IMR-90 (cell line): ENCODE data around the gene RAD21L1. TPM values are rescaled to one million over a fixed set of nuclear protein-coding genes. Genes with fewer than 3 reads are reported as not detected.

Experiments
- ATAC-seq: fragments of 200-7000 bp; cut with Tn5 transposase; 2 replicates; pipeline ENCODE4 v1.9.1; 2020; ENCODE audit warnings: low read depth, mild to moderate bottlenecking, moderate library complexity
- BruUV-seq: library from RNA; stranded (reverse); fragments of 400-500 nt; replicated peaks from 2 replicates; lab custom pipeline; 2021; lab: Mats Ljungman, UMichigan
- CTCF ChIA-PET: fragments of 300-600 bp; formaldehyde crosslinking; extraction: SDS; loops from one replicate; lab custom pipeline; 2021; ENCODE audit warnings: antibody characterized with exemption; lab: Yijun Ruan, JAX
- POLR2A ChIA-PET: fragments of 300-600 bp; sonication (Branson Sonifier 250); formaldehyde crosslinking; loops from one replicate; lab custom pipeline; 2022; ENCODE audit warnings: antibody characterized with exemption; ENCODE audit not compliant: unreplicated experiment; lab: Charles Lee
- DNase-seq: peaks from one replicate; pipeline ENCODE4 v3.0.0; 2013
- H2AFZ ChIP-seq: replicated peaks from 2 replicates; pipeline ENCODE3; 2013; ENCODE audit warnings: low read length, mild to moderate bottlenecking; ENCODE audit not compliant: poor library complexity
- H2AK5ac ChIP-seq: 2 replicates; pipeline ENCODE4 v1.6.1; 2013; ENCODE audit warnings: low read depth, low read length, inconsistent platforms
- H2AK9ac ChIP-seq: replicated peaks from 2 replicates; pipeline ENCODE3; 2013; ENCODE audit warnings: mild to moderate bottlenecking, low read depth, low read length, moderate library complexity; ENCODE audit not compliant: poor library complexity
- H2BK120ac ChIP-seq: 2 replicates; pipeline ENCODE4 v1.6.1; 2013; ENCODE audit warnings: low read depth, low read length, inconsistent platforms
- H2BK15ac ChIP-seq: 3 replicates; pipeline ENCODE4 v1.6.1; 2013; ENCODE audit warnings: low read depth, low read length, inconsistent platforms
- H2BK20ac ChIP-seq: 2 replicates; pipeline ENCODE4 v1.6.1; 2013; ENCODE audit warnings: low read depth, mild to moderate bottlenecking, inconsistent platforms, low read length, moderate library complexity
- H2BK5ac ChIP-seq: 2 replicates; pipeline ENCODE4 v1.6.1; 2013; ENCODE audit warnings: mild to moderate bottlenecking, low read depth, low read length, inconsistent platforms; ENCODE audit not compliant: poor library complexity, severe bottlenecking
- H3K14ac ChIP-seq: replicated peaks from 2 replicates; pipeline ENCODE4 v1.6.1; 2013; ENCODE audit warnings: low read depth, low read length, inconsistent platforms
- H3K18ac ChIP-seq: 2 replicates; pipeline ENCODE4 v1.6.1; 2013; ENCODE audit warnings: low read depth, low read length, control low read depth
- H3K23ac ChIP-seq: 2 replicates; pipeline ENCODE4 v1.6.1; 2013; ENCODE audit warnings: low read depth, low read length, inconsistent platforms
- H3K27ac ChIP-seq: 2 replicates; pipeline ENCODE4 v1.5.1; 2013; ENCODE audit warnings: mild to moderate bottlenecking, control low read depth, low read length; ENCODE audit not compliant: insufficient read depth
- H3K27me3 ChIP-seq: 2 replicates; pipeline ENCODE4 v1.6.1; 2013; ENCODE audit warnings: low read length; ENCODE audit not compliant: control insufficient read depth, insufficient read depth
- H3K36me3 ChIP-seq: 2 replicates; pipeline ENCODE4 v1.6.1; 2013; ENCODE audit warnings: low read length, mixed read lengths; ENCODE audit not compliant: control insufficient read depth, insufficient read depth
- H3K4ac ChIP-seq: 2 replicates; pipeline ENCODE4 v1.6.1; 2013; ENCODE audit warnings: low read depth, low read length, inconsistent platforms
- H3K4me1 ChIP-seq: 2 replicates; pipeline ENCODE4 v1.6.1; 2013; ENCODE audit warnings: low read length, mixed read lengths; ENCODE audit not compliant: control insufficient read depth, insufficient read depth
- H3K4me2 ChIP-seq: 2 replicates; pipeline ENCODE4 v1.6.1; 2013; ENCODE audit warnings: low read depth, mild to moderate bottlenecking, control low read depth, low read length, moderate library complexity
- H3K4me3 ChIP-seq: 2 replicates; pipeline ENCODE4 v1.5.1; 2013; ENCODE audit warnings: low read depth, mild to moderate bottlenecking, control low read depth, low read length, moderate library complexity; ENCODE audit not compliant: insufficient read depth
- H3K56ac ChIP-seq: 2 replicates; pipeline ENCODE4 v1.6.1; 2013; ENCODE audit warnings: low read length, inconsistent platforms; ENCODE audit not compliant: insufficient read depth; ENCODE audit errors: extremely low read depth
- H3K79me1 ChIP-seq, 2 experiments: 2 replicates each; pipeline ENCODE4 v1.6.1; 2013; ENCODE audit warnings: low read length in 2 of 2, inconsistent platforms in 1 of 2, low read depth in 1 of 2
- H3K9ac ChIP-seq: 2 replicates; pipeline ENCODE4 v1.6.1; 2013; ENCODE audit warnings: low read depth, low read length, control low read depth
- H3K9me1 ChIP-seq: 2 replicates; pipeline ENCODE4 v1.6.1; 2013; ENCODE audit warnings: low read length, inconsistent platforms; ENCODE audit not compliant: insufficient read depth
- H3K9me3 ChIP-seq: 2 replicates; pipeline ENCODE4 v1.6.1; 2013; ENCODE audit warnings: low read length; ENCODE audit not compliant: control insufficient read depth, insufficient read depth
- H4K20me1 ChIP-seq: 2 replicates; pipeline ENCODE4 v1.6.1; 2013; ENCODE audit warnings: low read length, inconsistent platforms; ENCODE audit not compliant: insufficient read depth
- H4K5ac ChIP-seq: 2 replicates; pipeline ENCODE4 v1.6.1; 2013; ENCODE audit warnings: mild to moderate bottlenecking, low read depth, low read length, control low read depth
- H4K8ac ChIP-seq, 2 experiments: 2 replicates each; pipeline ENCODE4 v1.6.1; 2013; ENCODE audit warnings: low read depth in 2 of 2, low read length in 2 of 2, control low read depth in 1 of 2, inconsistent platforms in 1 of 2
- H4K91ac ChIP-seq: 2 replicates; pipeline ENCODE4 v1.6.1; 2013; ENCODE audit warnings: low read depth, low read length, inconsistent platforms; ENCODE audit not compliant: insufficient read depth
- FOS ChIP-seq: fragments of 150-350 bp; IDR thresholded peaks from 2 replicates; pipeline ENCODE4 v1.6.1; 2016; ENCODE audit warnings: low read depth, low read length
- NFE2L2 ChIP-seq: fragments of 150-350 bp; IDR thresholded peaks from 2 replicates; pipeline ENCODE4 v1.6.1; 2016; ENCODE audit warnings: low read depth, mild to moderate bottlenecking, low read length
- SMC3 ChIP-seq: fragments of 150-350 bp; IDR thresholded peaks from 2 replicates; pipeline ENCODE4 v1.6.1; 2016; ENCODE audit warnings: low read depth, mild to moderate bottlenecking, antibody characterized with exemption, low read length, moderate library complexity
- WGBS, 2 experiments: methylation state at CpG; one replicate each; pipeline versions ENCODE4 v1.1.5 to v1.1.7; 2013; ENCODE audit warnings: missing lambda C conversion rate in 2 of 2; ENCODE audit not compliant: insufficient read length in 1 of 2; ENCODE audit errors: extremely low coverage in 2 of 2; 5-methylcytosine and 5-hydroxymethylcytosine counted together
- dilution Hi-C: fragments of 300-500 bp; cut with HindIII; formaldehyde crosslinking; loops from one replicate; pipeline ENCODE4 v1.14.3; 2018; ENCODE audit warnings: low sequenced_read_pairs; ENCODE audit not compliant: unreplicated experiment
- in situ Hi-C: fragments of 300-500 bp; cut with MboI; formaldehyde crosslinking; loops from 3 replicates; pipeline ENCODE4 v1.14.3; 2019; ENCODE audit warnings: low sequenced_read_pairs, inconsistent platforms, mixed read lengths
- intact Hi-C: fragments of 100-400 bp; cut with micrococcal nuclease; formaldehyde crosslinking; loops from 2 replicates; pipeline ENCODE4 v1.10.0; 2022
- polyA plus RNA-seq, 3 experiments: library from polyadenylated mRNA; depleted of rRNA; stranded (reverse); fragments of >200 nt; gene quantifications; 2 replicates each; pipeline ENCODE4 v1.2.3, GENCODE V29; 2012; ENCODE audit warnings: low replicate concordance in 1 of 3
- total RNA-seq: library from RNA; depleted of rRNA; stranded (reverse); fragments of >200 nt; gene quantifications from 2 replicates; pipeline ENCODE4 v1.2.3, GENCODE V29; 2012
- TF ChIP-seq, protein P1 (sequence below): conservative IDR thresholded peaks from 2 replicates; pipeline ENCODE4 v1.5.1; 2012; ENCODE audit warnings: mild to moderate bottlenecking, low read depth, low read length, improper control_type of control experiment

Gene RAD21L1
- total and polyA plus RNA-seq, 2 of the 4 experiments (the other 2 are of a cell fraction) = not detected

DNA sequence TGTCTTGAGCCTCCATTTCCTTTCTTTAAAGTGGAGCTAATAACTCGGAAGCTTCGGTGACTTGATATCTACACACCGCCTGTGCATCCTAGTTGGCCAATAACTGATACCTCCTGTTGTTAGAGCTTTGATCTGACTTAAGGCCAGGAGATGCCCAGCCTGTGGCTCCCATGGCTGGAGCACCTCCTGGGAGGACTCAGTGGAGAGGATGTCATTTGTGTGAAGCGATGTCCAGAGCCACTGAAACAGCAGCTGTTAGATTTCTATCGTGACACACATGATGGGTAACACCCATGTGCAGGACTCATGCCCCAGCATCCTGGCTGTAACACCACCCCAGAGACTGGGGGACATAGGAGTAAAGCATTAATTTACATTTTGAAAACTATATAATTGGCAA is 72.3 kb downstream of the RAD21L1 start:
- no peak for TF ChIP-seq NFE2L2
- no peak for TF ChIP-seq FOS
- TF ChIP-seq SMC3 = no peak
- TF ChIP-seq, protein P1, sequence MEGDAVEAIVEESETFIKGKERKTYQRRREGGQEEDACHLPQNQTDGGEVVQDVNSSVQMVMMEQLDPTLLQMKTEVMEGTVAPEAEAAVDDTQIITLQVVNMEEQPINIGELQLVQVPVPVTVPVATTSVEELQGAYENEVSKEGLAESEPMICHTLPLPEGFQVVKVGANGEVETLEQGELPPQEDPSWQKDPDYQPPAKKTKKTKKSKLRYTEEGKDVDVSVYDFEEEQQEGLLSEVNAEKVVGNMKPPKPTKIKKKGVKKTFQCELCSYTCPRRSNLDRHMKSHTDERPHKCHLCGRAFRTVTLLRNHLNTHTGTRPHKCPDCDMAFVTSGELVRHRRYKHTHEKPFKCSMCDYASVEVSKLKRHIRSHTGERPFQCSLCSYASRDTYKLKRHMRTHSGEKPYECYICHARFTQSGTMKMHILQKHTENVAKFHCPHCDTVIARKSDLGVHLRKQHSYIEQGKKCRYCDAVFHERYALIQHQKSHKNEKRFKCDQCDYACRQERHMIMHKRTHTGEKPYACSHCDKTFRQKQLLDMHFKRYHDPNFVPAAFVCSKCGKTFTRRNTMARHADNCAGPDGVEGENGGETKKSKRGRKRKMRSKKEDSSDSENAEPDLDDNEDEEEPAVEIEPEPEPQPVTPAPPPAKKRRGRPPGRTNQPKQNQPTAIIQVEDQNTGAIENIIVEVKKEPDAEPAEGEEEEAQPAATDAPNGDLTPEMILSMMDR = no peak
- Histone ChIP-seq H4K5ac (no peak overlapping the region), H2AFZ (no peak overlapping the region), H3K4me1 (peaks cover 8% of the 10 kb centered on the region), H2BK120ac (no peak overlapping the region), H4K91ac (no peak overlapping the region), H3K4me2 (no peak overlapping the region), H3K23ac (no peak overlapping the region), H2BK15ac (no peak overlapping the region), H2AK5ac (no peak overlapping the region), H3K18ac (no peak overlapping the region), H3K9me1 (peaks cover 41% of the 10 kb centered on the region), H4K8ac (no peak overlapping the region), H3K9me3 (no peaks in the 10 kb centered on the region), H3K9ac (no peak overlapping the region), H3K4me3 (no peak overlapping the region), H2AK9ac (no peak overlapping the region), H4K20me1 (peaks cover 9% of the 10 kb centered on the region; the same call in 1 of the 2 replicates), H3K36me3 (peaks cover 4% of the 10 kb centered on the region; the same call in 1 of the 2 replicates), H3K79me1 (peaks cover under 1 to 18% of the 10 kb centered on the region in 2 experiments; a peak in 2 of 4 replicates), H2BK5ac (no peak overlapping the region), H3K27ac (no peak overlapping the region), H3K4ac (no peak overlapping the region), H3K56ac (no peak overlapping the region), H2BK20ac (no peak overlapping the region), H3K27me3 (no peaks in the 10 kb centered on the region), H3K14ac (no peak overlapping the region)
- no TSS peak for BruUV-seq
- in situ Hi-C loops (no loop called here), intact Hi-C loops (no loop called here), dilution Hi-C loops (no loop called here)
- WGBS, 2 experiments = 100% methylated on average over 2 of the region's 5 CpGs; no CpG with 5 or more reads in 1 of the 2 experiments
- ChIA-PET CTCF (interaction anchor here (0.6 kb wide), 1 partner anchor 73 kb away, joined by 3 read pairs; the partner anchor contains the start of gene RAD21L1), POLR2A (no interaction called here)
- DNase-seq (no peak), ATAC-seq (no peak)
